T-helper 1 cell treated with Interleukin-12 subunit alpha and Interleukin-12 subunit beta and Interleukin-4 antibody, amounts not matched to agents 30 ng/mL and 1 ng/mL, for 36 hours (primary cell): ENCODE measurements around the gene UMPS. TPM values are rescaled to one million over a fixed set of nuclear protein-coding genes. Genes with fewer than 3 reads are reported as not detected.
"Not testable (repeated sequence)": the region's sequence is repeated elsewhere in the genome, so short reads cannot be mapped to it uniquely, and the experiment has no call there.

Experiments used
- intact Hi-C: fragments of 100-400 bp; cut with micrococcal nuclease; formaldehyde crosslinking; loops from one replicate; pipeline ENCODE4 v1.15.1; 2024
- total RNA-seq: library from RNA; stranded (reverse); gene quantifications from 2 replicates; pipeline ENCODE4 v1.2.3, GENCODE V29; 2022

The UMPS gene
- total RNA-seq, 1 donor from 2014 or later: 33.6 TPM

DNA sequence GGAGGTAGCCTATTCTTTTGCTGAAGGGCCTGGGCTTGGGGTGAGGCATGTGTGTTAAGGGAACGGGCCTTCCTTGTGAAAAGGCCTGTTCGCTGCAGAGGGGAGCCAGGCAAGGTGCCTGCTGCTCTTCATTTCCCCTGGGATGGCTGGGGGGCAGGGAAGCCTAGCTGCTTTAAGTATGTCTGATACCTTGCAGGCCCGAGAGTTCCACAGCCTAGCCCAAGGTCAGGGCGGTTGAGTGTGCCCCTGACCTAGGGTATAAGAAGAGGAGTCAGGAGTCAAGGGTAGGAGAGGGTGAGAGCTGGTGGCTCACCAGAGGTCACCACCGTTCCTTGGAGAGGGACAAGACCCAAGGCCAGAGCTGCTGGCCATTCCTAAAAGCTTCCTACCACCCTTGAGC lies 46.6 kb downstream of the UMPS start:
- intact Hi-C loops: no loop called here

DNA sequence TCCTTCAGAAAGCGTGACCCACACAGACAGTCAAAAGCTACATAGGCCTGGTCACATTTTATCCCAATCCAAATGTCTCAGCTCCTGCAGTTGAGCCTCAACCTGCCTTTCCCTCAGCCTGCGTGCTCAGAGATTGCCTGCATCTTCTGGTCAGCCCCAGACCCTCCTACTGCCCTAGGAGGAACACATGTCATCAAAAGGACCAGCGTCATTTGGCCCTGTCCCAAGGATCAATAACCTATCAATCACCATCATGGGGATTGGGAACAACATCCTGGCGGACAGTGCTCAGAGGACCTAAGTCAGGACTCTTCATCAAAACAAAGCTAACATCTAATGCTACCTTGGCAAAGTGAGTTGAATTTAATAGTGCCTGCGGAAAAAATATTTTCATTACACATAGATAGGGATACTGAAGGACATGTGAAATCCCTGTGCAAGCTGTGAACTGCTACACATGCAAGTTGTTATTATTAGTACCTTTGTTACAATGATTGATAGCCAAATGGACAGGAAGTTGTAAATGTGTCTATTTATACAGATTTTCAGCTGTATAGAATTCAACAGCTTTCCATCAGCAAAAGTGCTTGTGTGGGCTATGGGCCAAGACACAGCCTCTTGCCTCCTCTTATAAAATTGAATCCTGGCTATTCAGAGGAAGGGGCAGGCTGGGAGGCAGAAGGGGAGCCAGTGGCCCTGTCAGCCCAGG lies 47.7 kb downstream of the UMPS start:
- intact Hi-C loops: no loop called here

DNA sequence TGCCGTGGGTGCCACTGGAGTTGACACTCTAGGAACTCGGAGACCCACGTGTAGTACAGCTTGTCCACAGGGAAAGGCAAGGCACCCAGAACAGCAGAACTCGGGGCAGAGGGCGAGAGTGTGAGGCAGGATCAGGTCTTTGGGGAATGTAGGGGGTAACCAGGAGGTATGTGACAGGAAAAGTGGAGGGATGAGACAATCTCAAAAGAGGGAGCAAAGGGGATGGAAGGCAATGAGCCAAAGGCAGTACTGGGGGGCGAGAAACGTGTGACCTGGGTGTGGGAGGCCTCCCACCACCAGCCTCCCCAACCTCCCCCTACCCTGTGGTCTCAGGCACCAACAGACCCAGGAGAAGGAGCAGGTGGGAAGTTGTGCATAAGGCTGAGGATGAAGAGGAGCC lies 48.9 kb downstream of the UMPS start:
- intact Hi-C loops: no loop called here

DNA sequence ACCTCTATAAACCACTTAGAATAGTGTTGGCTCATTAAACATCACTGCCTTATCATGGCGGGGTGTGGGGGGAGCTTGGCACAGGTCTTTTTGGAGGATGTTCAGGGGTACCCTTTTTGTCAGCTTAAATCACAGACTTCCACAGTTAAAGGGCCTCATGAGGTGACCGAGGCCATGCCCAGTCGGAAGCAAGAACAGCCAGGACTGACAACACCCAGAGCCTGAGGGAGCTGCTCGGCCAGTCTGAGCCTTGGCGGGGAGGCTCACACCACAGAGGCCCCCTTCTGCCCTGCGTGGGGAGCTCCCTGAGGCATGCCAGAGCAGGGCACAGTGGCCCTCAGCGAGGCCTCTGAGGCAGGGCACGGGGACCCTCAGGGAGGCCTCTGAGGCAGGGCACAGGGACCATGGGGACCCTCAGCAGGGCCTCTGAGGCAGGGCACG lies 49.5 kb downstream of the UMPS start:
- intact Hi-C loops: no loop called here

DNA sequence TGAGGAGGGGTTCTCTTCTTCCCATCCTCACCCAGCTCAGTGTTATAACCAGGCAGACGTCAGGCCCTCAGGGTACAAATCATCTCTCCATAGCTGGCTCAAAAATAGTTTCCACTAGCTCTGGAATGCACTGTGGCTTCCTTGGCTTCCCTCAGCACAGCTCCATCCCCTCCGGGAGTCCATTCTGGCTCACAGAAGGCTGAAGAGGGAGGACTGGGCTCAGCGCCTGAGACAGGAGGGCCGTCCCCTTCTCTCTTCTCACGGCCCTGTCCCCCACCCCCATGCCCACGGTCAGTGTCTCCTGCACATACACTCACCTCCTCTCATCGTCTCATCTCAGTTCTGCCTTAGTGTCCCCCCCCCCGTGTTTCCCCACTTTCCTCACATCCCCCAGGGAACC lies 50.1 kb downstream of the UMPS start:
- intact Hi-C loops: no loop called here

DNA sequence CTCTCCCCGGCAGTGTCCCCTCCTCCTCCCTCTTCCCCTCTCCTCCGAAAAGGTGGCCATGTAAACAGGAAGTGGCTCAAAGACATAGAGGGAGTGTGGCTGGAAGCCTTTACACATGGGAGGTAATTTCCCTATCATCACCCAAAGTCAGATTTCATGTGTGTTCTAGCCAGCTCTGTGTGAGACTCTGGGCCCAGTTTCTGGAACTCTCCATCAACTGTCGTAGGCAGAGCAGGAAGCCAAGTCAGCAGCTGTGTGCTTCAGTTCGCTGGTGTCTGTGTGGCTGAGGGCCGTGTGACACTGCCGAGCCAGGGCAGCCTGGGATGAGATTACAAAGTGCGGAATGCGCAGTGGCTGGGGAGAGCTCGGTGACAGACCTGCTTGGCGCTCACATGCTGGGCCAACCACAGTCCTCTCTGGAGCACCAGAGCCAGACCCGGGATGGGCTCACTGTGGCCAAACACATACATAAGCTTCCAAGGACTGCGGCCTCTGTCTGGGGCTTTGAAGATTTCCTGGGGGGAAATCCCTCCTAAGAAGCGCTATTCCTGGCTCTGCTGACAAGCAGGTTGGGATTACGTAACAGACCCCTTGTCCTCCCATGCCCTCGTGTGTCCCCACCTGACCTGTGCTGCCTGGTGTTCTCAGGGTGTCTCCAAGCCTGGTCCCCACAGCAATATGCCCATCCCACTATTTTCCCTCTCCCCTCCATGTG lies 50.7 kb downstream of the UMPS start:
- intact Hi-C loops: no loop called here

DNA sequence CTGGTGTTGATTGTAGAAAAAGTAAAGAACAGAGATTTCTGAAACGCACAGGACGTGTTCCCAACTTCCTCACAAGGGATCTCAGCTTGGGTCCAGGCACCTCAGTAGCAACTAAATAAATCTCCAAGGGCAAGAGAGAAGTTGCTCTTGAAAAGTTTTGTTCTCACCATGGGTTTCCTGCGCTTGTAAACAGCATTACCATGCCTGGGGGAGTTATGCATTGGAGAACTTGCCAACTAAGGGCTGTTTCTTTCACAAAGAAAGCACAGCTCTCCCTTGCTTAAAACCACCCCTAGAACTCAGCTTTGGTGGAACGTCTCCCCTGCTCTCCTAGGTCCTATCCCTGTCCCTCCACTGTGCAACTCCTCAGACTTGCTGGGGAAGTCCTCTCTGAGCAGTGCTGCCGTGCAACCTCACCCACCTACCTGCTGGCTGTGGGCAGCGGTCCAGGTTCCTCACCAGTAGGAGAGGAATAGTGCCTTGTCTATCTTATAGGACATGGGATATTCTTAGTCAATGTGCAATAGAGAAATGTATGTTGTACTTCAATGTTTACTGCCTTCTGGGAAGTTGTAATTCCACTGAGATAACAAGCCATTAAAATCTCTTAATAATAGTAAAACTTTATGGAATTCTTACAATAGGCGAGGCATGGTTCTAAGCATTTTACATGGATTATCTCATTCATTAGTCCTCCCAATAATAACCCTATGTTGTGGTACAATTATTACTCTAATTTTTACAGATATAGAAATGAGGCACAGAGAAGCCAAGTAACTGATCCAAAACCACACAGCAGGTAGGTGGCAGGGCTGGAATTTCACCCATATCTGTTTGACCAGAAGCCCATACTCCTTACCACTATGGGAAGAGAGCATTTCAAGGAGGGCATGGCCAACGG lies 51.5 kb downstream of the UMPS start:
- intact Hi-C loops: no loop called here

DNA sequence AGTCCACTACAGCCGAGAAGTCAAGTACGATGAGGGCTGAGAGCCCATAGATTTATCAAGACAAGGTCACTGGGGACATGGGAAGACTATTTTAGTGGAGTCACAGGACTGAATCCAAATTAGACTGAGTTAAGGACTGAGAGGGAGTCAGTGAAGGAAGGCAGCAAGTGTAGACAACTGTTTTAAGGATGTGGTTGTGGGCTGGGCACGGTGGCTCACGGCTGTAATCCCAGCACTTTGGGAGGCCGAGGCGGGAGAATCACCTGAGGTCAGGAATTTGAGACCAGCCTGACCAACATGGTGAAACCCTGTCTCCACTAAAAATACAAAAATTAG lies 52.1 kb downstream of the UMPS start:
- intact Hi-C loops: not testable (repeated sequence)

DNA sequence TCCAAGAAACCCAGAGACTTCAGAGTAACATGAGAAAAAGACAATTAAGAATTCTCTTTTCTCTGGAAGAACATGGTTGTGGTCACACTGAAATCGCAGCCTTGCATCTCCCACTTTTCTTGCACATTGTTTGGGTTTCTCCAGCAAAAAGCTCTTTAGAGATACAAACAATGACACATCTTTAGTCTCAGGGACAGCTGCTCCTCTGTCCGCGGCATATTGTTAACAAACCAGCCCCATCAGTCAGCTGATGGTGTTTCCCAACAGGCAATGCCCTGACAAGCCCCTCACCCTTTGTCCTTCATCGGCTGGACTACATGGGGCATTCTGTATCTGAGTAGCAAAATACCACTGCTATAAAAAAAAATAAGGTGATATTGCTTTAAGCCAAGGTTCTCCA lies 53.4 kb downstream of the UMPS start:
- intact Hi-C loops: no loop called here

DNA sequence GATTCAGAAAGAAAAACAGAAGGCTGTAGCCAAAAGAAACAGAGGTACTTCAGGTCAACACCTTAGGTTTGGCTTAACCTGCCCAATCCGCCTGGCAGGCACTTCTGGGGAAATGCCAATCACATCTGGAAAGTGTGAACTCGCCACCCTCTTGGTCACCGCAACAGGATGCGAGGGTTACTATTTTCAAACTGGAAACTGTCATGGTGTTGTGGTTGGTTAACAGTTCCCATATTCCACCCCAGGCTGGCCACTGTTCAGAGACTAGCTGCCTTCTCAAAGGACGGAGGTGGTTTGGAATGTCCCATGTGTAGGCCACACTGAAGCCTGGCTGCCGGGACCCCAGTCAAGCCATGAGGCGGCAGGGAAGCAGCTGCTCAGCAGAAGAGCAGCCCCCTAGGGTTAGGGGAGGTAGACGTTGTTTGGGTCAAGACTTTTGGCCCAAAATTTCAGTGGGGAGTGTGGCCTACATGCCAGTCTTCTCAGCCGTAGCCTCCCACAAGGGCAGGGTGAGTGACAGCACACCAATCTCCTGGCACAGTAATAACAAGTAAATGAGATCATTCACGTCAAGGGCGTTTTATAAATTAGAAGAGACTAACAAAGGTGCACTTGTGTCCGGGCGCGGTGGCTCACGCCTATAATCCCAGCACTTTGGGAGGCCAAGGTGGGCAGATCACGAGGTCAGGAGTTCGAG lies 54.6 kb downstream of the UMPS start:
- intact Hi-C loops: no loop called here

DNA sequence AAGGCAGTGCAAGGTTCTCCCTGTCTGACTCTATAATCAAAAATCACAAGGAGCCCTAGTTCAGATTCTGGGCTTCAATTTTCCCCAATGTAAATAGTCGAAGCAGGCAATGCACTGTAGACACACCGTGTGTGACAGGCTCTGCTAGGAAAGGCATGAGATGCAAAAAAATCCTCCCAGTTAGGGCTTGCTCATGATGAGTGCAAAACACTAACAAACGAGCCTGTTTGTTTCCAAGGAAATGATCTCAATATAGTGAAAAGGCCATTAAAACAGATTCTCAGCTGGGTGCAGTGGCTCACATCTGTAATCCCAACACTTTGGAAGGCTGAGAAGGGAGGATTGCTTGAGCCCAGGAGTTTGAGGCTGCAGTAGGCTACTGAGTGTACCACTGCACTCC lies 55.7 kb downstream of the UMPS start:
- intact Hi-C loops: loop anchor here (1.0 kb wide), 1 partner anchor 115 kb away; no protein-coding TSS in a partner anchor

DNA sequence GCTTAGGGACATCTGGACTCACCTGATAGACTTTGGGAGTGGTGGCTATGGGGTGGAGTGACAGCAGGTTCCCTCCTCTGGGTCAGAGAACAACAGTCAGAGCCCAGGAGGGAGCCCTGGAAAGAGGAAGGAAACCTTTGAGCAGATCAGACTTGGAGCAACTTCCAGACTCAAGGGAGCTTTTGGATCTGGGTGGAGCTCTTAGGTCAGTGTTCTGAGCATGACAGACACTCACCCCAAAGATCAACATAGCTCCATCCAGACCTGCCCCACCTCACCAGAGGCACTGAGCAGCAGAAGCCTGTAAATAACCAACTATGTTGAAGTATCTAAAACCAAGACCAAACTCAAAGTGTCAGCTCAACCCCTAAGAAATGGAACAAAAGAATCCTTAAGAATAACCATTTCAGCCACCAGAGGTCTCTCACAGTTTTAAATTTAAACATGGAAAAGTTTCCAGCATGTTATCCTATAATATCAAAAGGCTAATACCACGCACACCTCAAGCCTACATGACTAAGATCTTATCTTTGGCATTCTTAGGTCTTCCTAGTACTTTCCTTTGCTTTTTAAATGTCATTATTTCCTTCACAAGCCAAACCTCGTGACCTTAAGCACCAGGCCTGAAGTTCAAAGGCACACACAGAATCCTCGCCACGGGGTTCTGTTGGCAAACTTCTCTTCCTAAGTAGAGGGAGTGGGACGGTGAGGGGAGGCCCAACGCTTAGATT lies 56.4 kb downstream of the UMPS start:
- intact Hi-C loops: loop anchor here (1.0 kb wide), 1 partner anchor 115 kb away; no protein-coding TSS in a partner anchor

DNA sequence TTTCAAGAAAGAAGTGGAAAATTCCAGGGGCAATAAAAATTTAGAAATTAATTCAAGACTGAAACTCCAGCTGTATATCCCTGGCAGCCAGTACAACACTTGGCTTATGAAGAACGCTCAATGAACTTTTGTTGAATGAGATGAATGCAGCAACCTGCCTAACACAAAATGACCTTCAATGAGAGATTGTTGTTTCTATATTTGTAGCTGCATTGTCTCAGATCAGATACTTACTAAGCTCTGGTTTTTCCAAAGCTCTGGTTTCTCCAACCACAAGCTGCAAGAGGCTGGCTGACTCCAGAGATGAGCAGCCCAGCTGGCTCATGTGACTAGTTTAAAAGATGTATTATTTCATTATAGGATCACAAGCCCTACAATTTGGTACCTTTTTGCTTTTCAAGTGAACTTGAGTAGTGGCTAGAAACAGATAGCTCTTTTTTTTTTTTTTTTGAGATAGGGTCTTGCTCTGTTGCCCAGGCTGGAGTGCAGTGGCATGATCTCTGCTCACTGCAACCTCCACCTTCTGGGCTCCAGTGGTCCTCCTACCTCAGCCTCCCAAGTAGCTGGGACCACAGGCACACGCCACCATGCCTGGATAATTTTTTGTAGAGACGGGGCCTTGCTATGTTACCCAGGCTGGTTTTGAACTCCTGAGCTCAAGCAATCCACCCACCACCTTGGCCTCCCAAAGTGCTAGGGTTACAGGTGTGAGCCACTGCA lies 57.4 kb downstream of the UMPS start:
- intact Hi-C loops: no loop called here

DNA sequence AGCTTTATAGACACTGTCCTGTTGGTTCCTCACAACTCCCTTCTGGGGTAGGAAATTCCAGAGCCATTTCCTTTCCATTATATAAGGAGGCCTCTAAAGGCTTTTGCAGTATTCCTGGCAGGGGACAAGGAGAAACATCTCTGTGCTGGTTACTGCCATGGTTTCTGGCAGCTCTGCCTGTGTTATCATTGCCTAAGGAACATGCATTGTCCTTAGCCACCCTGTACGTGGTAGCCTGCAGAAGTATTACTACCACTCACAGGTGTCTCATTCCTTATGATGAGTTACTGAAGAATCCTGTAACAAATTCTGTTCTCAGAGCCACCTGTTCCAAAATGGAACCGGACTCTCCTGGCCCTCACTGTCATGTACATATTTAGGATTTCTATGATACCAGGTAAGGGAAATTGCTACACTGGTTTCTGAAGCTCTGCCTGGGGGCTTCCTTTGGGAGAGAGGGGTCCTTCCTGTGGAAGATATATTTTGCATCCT lies 58.0 kb downstream of the UMPS start:
- intact Hi-C loops: no loop called here

DNA sequence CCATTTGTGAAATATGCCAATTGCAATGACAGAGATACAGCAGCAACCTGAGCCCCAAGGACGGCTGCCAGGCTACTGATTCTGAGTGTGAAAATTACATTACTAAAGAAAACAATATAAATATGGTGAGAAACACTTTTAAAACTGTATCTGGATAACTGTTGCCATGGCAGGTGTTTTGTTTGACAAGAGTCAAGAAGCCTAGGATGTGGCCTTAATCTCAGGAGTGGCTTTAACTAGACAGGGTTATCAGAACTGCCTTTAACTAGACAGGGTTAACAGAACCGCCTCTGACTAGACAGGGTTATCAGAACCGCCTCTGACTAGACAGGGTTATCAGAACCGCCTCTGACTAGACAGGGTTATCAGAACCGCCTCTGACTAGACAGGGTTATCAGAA lies 58.9 kb downstream of the UMPS start:
- intact Hi-C loops: not testable (repeated sequence)

DNA sequence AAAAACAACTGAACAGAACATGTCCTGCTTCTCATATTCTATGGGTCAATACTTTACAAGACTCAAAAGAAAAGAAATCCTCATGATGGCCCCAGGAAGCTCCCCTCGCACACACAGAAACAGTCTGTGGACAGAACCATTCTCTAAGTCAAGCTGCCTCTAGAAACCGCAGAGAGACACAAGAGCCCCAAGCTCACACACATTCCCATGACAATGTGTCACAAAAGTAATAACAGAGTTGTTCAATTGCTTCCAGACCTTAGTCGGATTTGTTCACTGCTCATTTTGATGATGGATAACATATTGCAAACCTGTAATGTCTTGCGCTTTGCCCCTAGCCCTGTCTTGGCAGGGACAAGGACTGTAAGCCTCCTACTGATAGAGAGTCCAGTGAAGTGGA lies 60.9 kb downstream of the UMPS start:
- intact Hi-C loops: no loop called here

DNA sequence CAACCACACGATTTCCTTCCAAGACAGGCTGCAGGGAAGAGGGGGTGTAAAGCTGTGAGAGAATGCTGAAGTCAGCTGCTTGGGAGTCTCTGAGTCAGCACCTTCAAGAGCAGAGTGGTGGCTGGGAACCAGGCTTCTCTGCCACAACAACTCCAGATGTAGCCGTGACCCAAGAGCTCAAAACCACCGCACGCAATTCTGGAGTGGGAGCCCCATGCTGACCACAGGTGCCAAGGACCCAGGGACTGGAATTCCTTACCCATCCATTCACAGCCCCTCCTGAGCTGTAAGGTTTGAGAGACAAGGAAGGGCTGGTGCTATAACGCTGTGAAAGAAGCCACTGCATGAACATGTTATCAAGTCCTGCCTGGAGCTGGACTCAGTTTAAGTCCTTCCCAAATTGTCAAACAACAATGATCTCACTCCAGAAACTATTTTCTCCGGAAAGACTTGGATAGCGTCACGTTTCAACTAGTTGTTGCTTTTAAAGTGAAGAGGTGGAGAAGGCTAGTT lies 61.4 kb downstream of the UMPS start:
- intact Hi-C loops: no loop called here

DNA sequence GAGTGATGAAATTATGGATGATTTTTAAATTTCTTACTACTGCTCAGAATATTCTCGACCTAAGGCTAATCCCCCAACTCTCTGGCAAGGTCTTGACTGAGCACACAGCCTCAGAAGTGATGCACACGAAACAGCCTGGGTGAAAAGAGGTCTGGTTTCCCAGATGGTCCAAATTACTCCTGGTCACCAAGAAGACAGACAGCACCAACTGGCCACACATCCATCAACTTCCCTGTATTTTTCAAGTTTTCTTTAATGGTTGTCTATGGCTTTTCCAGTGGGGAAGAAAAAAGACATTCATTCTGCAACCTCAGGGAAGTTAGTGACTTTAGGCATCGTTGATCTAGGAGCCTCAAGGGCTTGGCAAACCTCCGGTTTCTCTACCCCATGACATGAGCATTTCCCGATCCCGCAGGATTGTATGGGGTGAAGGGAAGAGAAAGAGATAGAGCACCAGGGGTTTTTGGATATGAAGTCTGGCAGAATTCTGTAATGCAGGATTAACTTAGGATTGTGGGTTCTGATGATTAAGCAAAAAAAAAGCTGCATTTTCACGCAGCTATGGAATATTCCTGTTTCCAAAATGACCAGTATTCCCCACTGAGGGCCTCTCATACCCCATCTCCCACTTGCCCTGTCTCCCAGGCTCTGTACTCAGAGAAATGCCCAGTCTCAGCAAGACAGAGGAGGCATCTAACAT lies 62.2 kb downstream of the UMPS start:
- intact Hi-C loops: no loop called here
